GM23338 (cell line): ENCODE measurements around the gene ARL8B. TPM values are rescaled to one million over a fixed set of nuclear protein-coding genes. Genes with fewer than 3 reads are reported as not detected.
"Not testable (repeated sequence)": the region's sequence is repeated elsewhere in the genome, so short reads cannot be mapped to it uniquely, and the experiment has no call there.

Experiments used
- ATAC-seq: fragments of 200-7000 bp; cut with Tn5 transposase; 3 replicates; pipeline ENCODE4 v1.9.1; 2020
- DNase-seq: peaks from one replicate; pipeline ENCODE4 v3.0.0-alpha.2; 2015; ENCODE audit warnings: low spot score
- H2AFZ ChIP-seq: fragments of 200-600 bp; sonication (generic); 2 replicates; pipeline ENCODE4 v1.8.0; 2016; ENCODE audit warnings: antibody characterized with exemption, mild to moderate bottlenecking, moderate library complexity
- H3F3A ChIP-seq: fragments of 200-600 bp; sonication (generic); replicated peaks from 2 replicates; pipeline ENCODE4 v1.8.0; 2017; ENCODE audit warnings: antibody characterized with exemption, mixed run types, low read depth
- H3K27ac ChIP-seq: fragments of 200-600 bp; sonication (generic); 2 replicates; pipeline ENCODE4 v1.6.1; 2016; ENCODE audit warnings: low read depth
- H3K27me3 ChIP-seq: fragments of 200-600 bp; sonication (generic); 2 replicates; pipeline ENCODE4 v1.8.0; 2016; ENCODE audit warnings: mild to moderate bottlenecking, mixed run types, moderate library complexity; ENCODE audit not compliant: insufficient read depth
- H3K36me3 ChIP-seq: fragments of 200-600 bp; sonication (generic); 2 replicates; pipeline ENCODE4 v1.8.0; 2016; ENCODE audit warnings: mild to moderate bottlenecking; ENCODE audit not compliant: insufficient read depth
- H3K4me1 ChIP-seq: fragments of 200-600 bp; sonication (generic); 2 replicates; pipeline ENCODE4 v1.8.0; 2016; ENCODE audit warnings: mild to moderate bottlenecking, moderate library complexity; ENCODE audit not compliant: insufficient read depth
- H3K4me2 ChIP-seq: fragments of 200-600 bp; sonication (generic); 2 replicates; pipeline ENCODE4 v1.7.1; 2017; ENCODE audit warnings: mixed run types
- H3K4me3 ChIP-seq: fragments of 200-600 bp; sonication (generic); 2 replicates; pipeline ENCODE4 v1.6.1; 2016; ENCODE audit warnings: mixed run types
- H3K79me2 ChIP-seq: fragments of 200-600 bp; sonication (generic); replicated peaks from 2 replicates; pipeline ENCODE4 v1.8.0; 2017; ENCODE audit warnings: mild to moderate bottlenecking; ENCODE audit not compliant: insufficient read depth
- H3K9me2 ChIP-seq: fragments of 200-600 bp; sonication (generic); 2 replicates; pipeline ENCODE4 v1.8.0; 2017; ENCODE audit not compliant: insufficient read depth
- H4K20me1 ChIP-seq: fragments of 200-600 bp; sonication (generic); replicated peaks from 2 replicates; pipeline ENCODE4 v1.8.0; 2017; ENCODE audit warnings: mild to moderate bottlenecking; ENCODE audit not compliant: insufficient read depth
- H3K27ac Mint-ChIP-seq: 2 replicates; pipeline ENCODE4 v1.8.0; 2020; ENCODE audit warnings: inconsistent platforms, mild to moderate bottlenecking, moderate library complexity, mixed read lengths
- H3K27me3 Mint-ChIP-seq: 3 replicates; pipeline ENCODE4 v1.8.0; 2022; ENCODE audit warnings: low read depth, mild to moderate bottlenecking, moderate library complexity, mixed read lengths, inconsistent platforms; ENCODE audit not compliant: insufficient read depth, poor library complexity
- H3K36me3 Mint-ChIP-seq: 3 replicates; pipeline ENCODE4 v1.8.0; 2021; ENCODE audit warnings: low read depth, mild to moderate bottlenecking, inconsistent platforms, moderate library complexity, mixed read lengths
- H3K4me1 Mint-ChIP-seq: 3 replicates; pipeline ENCODE4 v1.8.0; 2020; ENCODE audit warnings: mild to moderate bottlenecking, inconsistent platforms, mixed read lengths
- H3K4me3 Mint-ChIP-seq: 3 replicates; pipeline ENCODE4 v1.8.0; 2021; ENCODE audit warnings: moderate library complexity, mild to moderate bottlenecking, inconsistent platforms, mixed read lengths
- H3K9me3 Mint-ChIP-seq: 3 replicates; pipeline ENCODE4 v1.8.0; 2020; ENCODE audit warnings: moderate library complexity, mild to moderate bottlenecking, inconsistent platforms, mixed read lengths
- CTCF ChIP-seq, 2 experiments: fragments of 200-600 bp in 1 of 2; sonication (generic) in 1 of 2; conservative IDR thresholded peaks; 2 replicates each; pipeline versions ENCODE4 v1.5.1 to v1.6.1; 2016 to 2017; ENCODE audit warnings: antibody characterized with exemption in 2 of 2, low read depth in 2 of 2, mild to moderate bottlenecking in 2 of 2, moderate library complexity in 1 of 2
- ETS1 ChIP-seq: IDR thresholded peaks from 2 replicates; pipeline ENCODE4 v1.6.1; 2016; ENCODE audit warnings: antibody characterized with exemption
- EZH2 ChIP-seq: fragments of 200-600 bp; sonication (generic); IDR thresholded peaks from one replicate; pipeline ENCODE4 v1.8.0; 2017; ENCODE audit warnings: antibody characterized with exemption, mild to moderate bottlenecking, low read depth; ENCODE audit not compliant: unreplicated experiment
- EZH2phosphoT487 ChIP-seq: fragments of 200-600 bp; sonication (generic); IDR thresholded peaks from one replicate; pipeline ENCODE4 v1.8.1; 2018; ENCODE audit warnings: antibody characterized with exemption; ENCODE audit not compliant: unreplicated experiment
- JUNB ChIP-seq: IDR thresholded peaks from one replicate; pipeline ENCODE4 v1.6.1; 2016; ENCODE audit warnings: antibody characterized with exemption; ENCODE audit not compliant: unreplicated experiment
- NANOG ChIP-seq: IDR thresholded peaks from 2 replicates; pipeline ENCODE4 v1.6.1; 2016; ENCODE audit warnings: antibody characterized with exemption, borderline replicate concordance
- POLR2AphosphoS5 ChIP-seq: IDR thresholded peaks from 2 replicates; pipeline ENCODE4 v1.6.1; 2016; ENCODE audit warnings: antibody characterized with exemption, low read depth
- REST ChIP-seq: IDR thresholded peaks from one replicate; pipeline ENCODE4 v1.6.1; 2018; ENCODE audit warnings: antibody characterized with exemption; ENCODE audit not compliant: unreplicated experiment
- STAT1 ChIP-seq: IDR thresholded peaks from one replicate; pipeline ENCODE4 v1.6.1; 2016; ENCODE audit warnings: antibody characterized with exemption; ENCODE audit not compliant: unreplicated experiment
- ZNF114 ChIP-seq: fragments of 250-450 bp; sonication (Bioruptor Pico); IDR thresholded peaks from 2 replicates; pipeline ENCODE4 v1.5.0; 2020; ENCODE audit warnings: mild to moderate bottlenecking, moderate library complexity
- ZNF331 ChIP-seq: fragments of 250-450 bp; sonication (Bioruptor Pico); IDR thresholded peaks from 2 replicates; pipeline ENCODE4 v1.5.0; 2020; ENCODE audit warnings: low read depth, mild to moderate bottlenecking, moderate library complexity
- polyA plus RNA-seq: library from polyadenylated mRNA; unstranded; fragments of >200 nt; fragmentation: Nextera tagmentation; extraction: Ambion mirVana; gene quantifications from 2 replicates; pipeline ENCODE4 v1.2.1, GENCODE V29; 2016
- total RNA-seq: library from RNA; depleted of rRNA; stranded (reverse); fragments of >200 nt; shearing (Covaris generic); gene quantifications from 2 replicates; pipeline ENCODE4 v1.2.3, GENCODE V29; 2014

The ARL8B gene
- total and polyA plus RNA-seq, 2 experiments from 2014 or later = 25.5 to 40.8 TPM

GRCh38 chr3:5113726-5114125 is 8.4 kb upstream of the ARL8B start:
- H4K20me1 ChIP-seq, H3K79me2 ChIP-seq, H3K27me3 Mint-ChIP-seq, H3K4me1 Mint-ChIP-seq, H3K27me3 ChIP-seq, H3K4me2 ChIP-seq, H3K4me1 ChIP-seq, H3F3A ChIP-seq, H3K9me3 Mint-ChIP-seq, H3K4me3 ChIP-seq, H3K4me3 Mint-ChIP-seq, H3K27ac ChIP-seq, DNase-seq, ATAC-seq, H3K36me3 Mint-ChIP-seq, H3K36me3 ChIP-seq, H3K27ac Mint-ChIP-seq, H2AFZ ChIP-seq, H3K9me2 ChIP-seq: not testable (repeated sequence)

GRCh38 chr3:5115506-5116162 is 6.5 kb upstream of the ARL8B start:
- DNase-seq = no peak
- ATAC-seq = no peak
- no peak for TF ChIP-seq NANOG
- TF ChIP-seq JUNB = no peak
- TF ChIP-seq REST = no peak
- TF ChIP-seq ETS1 = no peak
- TF ChIP-seq CTCF (conservative IDR thresholded peaks at IDR 0.05; ENCODE audit: low read depth in 2 of 2) = no peak
- TF ChIP-seq EZH2 = no peak
- no peak for TF ChIP-seq EZH2phosphoT487
- no peak for TF ChIP-seq STAT1
- TF ChIP-seq ZNF331 (CRISPR knock-in tag) = no peak
- no peak for TF ChIP-seq ZNF114 (CRISPR knock-in tag)
- TF ChIP-seq POLR2AphosphoS5 = no peak

More at GRCh38 chr3:5115506-5116162, 6.5 kb upstream of the ARL8B start:
- H3K27me3 ChIP-seq = no peaks in the 10 kb centered on the region
- peaks cover 3% of the 10 kb centered on the region for H3K27me3 Mint-ChIP-seq
- no peak overlapping the region for H3K4me2 ChIP-seq
- H3K27ac ChIP-seq = no peak overlapping the region
- no peak overlapping the region for H2AFZ ChIP-seq
- H3K4me3 Mint-ChIP-seq = no peak overlapping the region
- H3K36me3 ChIP-seq = no peaks in the 10 kb centered on the region
- no peaks in the 10 kb centered on the region for H3K4me1 Mint-ChIP-seq
- peaks cover 4% of the 10 kb centered on the region; the same call in 1 of the 3 replicates for H3K36me3 Mint-ChIP-seq
- H3K27ac Mint-ChIP-seq = no peak overlapping the region
- peaks cover 9% of the 10 kb centered on the region for H3K9me3 Mint-ChIP-seq
- H3K9me2 ChIP-seq = no peaks in the 10 kb centered on the region
- no peaks in the 10 kb centered on the region for H3K4me1 ChIP-seq
- no peaks in the 10 kb centered on the region for H3F3A ChIP-seq
- H3K79me2 ChIP-seq = no peaks in the 10 kb centered on the region
- no peak overlapping the region for H3K4me3 ChIP-seq
- no peaks in the 10 kb centered on the region for H4K20me1 ChIP-seq
